Neural cell (in vitro differentiated cells): ENCODE measurements around the gene GNAT3. TPM values are rescaled to one million over a fixed set of nuclear protein-coding genes. Genes with fewer than 3 reads are reported as not detected.

Source experiments
- H2AFZ ChIP-seq: fragments of 200-600, 300-800 bp; sonication (generic), shearing (Covaris generic); 2 replicates; pipeline ENCODE4 v1.6.0; 2014; ENCODE audit warnings: low read depth, mild to moderate bottlenecking, antibody characterized with exemption, low read length, moderate library complexity
- H3F3A ChIP-seq: fragments of 200-600 bp; shearing (Covaris generic); 2 replicates; pipeline ENCODE4 v1.6.1; 2016; ENCODE audit warnings: mild to moderate bottlenecking, moderate library complexity, mixed read lengths, antibody characterized with exemption, low read length; ENCODE audit not compliant: insufficient read depth, poor library complexity, severe bottlenecking
- H3K27ac ChIP-seq: fragments of 200-600, 300-800 bp; sonication (generic), shearing (Covaris generic); 2 replicates; pipeline ENCODE4 v1.5.1; 2014; ENCODE audit warnings: mild to moderate bottlenecking, low read length, moderate library complexity
- H3K27me3 ChIP-seq: fragments of 300-800, 200-600 bp; sonication (generic), shearing (Covaris generic); 2 replicates; pipeline ENCODE4 v1.6.0; 2014; ENCODE audit warnings: mild to moderate bottlenecking, low read depth, low read length, moderate library complexity; ENCODE audit not compliant: insufficient read depth
- H3K36me3 ChIP-seq: fragments of 300-800, 200-600 bp; sonication (generic), shearing (Covaris generic); 2 replicates; pipeline ENCODE4 v1.5.1; 2014; ENCODE audit warnings: mild to moderate bottlenecking, antibody characterized with exemption, low read length, moderate library complexity; ENCODE audit not compliant: insufficient read depth
- H3K4me2 ChIP-seq: fragments of 300-800, 200-600 bp; sonication (generic), shearing (Covaris generic); 2 replicates; pipeline ENCODE4 v1.6.0; 2014; ENCODE audit warnings: mild to moderate bottlenecking, low read length
- H3K4me3 ChIP-seq: fragments of 300-800, 200-600 bp; sonication (generic), shearing (Covaris generic); 2 replicates; pipeline ENCODE4 v1.5.1; 2014; ENCODE audit warnings: mild to moderate bottlenecking, low read length, moderate library complexity
- H3K79me2 ChIP-seq: fragments of 200-600 bp; shearing (Covaris generic); replicated peaks from 2 replicates; pipeline ENCODE4 v1.6.0; 2014; ENCODE audit warnings: mild to moderate bottlenecking, low read length, moderate library complexity; ENCODE audit not compliant: insufficient read depth
- H3K9ac ChIP-seq: fragments of 300-800, 200-600 bp; sonication (generic), shearing (Covaris generic); 2 replicates; pipeline ENCODE4 v1.6.1; 2016; ENCODE audit warnings: mild to moderate bottlenecking, low read length, mixed read lengths
- H3K9me2 ChIP-seq: fragments of 200-600 bp; shearing (Covaris generic); 2 replicates; pipeline ENCODE4 v1.6.1; 2016; ENCODE audit warnings: mild to moderate bottlenecking, low read length, mixed read lengths; ENCODE audit not compliant: insufficient read depth
- H3K9me3 ChIP-seq: fragments of 200-600, 300-800 bp; sonication (generic), shearing (Covaris generic); 2 replicates; pipeline ENCODE4 v1.6.1; 2016; ENCODE audit warnings: mild to moderate bottlenecking, mixed run types, low read length, moderate library complexity, mixed read lengths
- H4K20me1 ChIP-seq: fragments of 200-600 bp; shearing (Covaris generic); 2 replicates; pipeline ENCODE4 v1.6.1; 2016; ENCODE audit warnings: mild to moderate bottlenecking, mixed run types; ENCODE audit not compliant: insufficient read depth
- EP300 ChIP-seq: fragments of 450-650 bp; conservative IDR thresholded peaks from 2 replicates; pipeline ENCODE4 v1.6.1; 2014; ENCODE audit warnings: antibody characterized with exemption, mild to moderate bottlenecking, moderate library complexity; ENCODE audit not compliant: poor library complexity, severe bottlenecking
- EZH2 ChIP-seq: fragments of 200-600, 300-800 bp; shearing (Covaris generic), sonication (generic); IDR thresholded peaks from 2 replicates; pipeline ENCODE4 v1.6.1; 2014; ENCODE audit warnings: antibody characterized with exemption, low read length, borderline replicate concordance, mild to moderate bottlenecking; ENCODE audit not compliant: insufficient read depth, poor library complexity, severe bottlenecking
- MXI1 ChIP-seq: fragments of 450-650 bp; conservative IDR thresholded peaks from 2 replicates; pipeline ENCODE4 v1.6.1; 2014; ENCODE audit warnings: antibody characterized with exemption, mild to moderate bottlenecking; ENCODE audit not compliant: poor library complexity, severe bottlenecking
- POLR2AphosphoS5 ChIP-seq: IDR thresholded peaks from 2 replicates; pipeline ENCODE4 v1.6.1; 2012
- RAD21 ChIP-seq: fragments of 450-650 bp; conservative IDR thresholded peaks from 2 replicates; pipeline ENCODE4 v1.6.1; 2014; ENCODE audit warnings: antibody characterized with exemption, mild to moderate bottlenecking, moderate library complexity
- SMC3 ChIP-seq: fragments of 450-650 bp; conservative IDR thresholded peaks from 2 replicates; pipeline ENCODE4 v1.6.1; 2014; ENCODE audit warnings: antibody characterized with exemption, mild to moderate bottlenecking, moderate library complexity; ENCODE audit not compliant: poor library complexity
- TAF1 ChIP-seq: IDR thresholded peaks from 2 replicates; pipeline ENCODE4 v1.6.1; 2012; ENCODE audit warnings: low read depth
- polyA plus RNA-seq: library from polyadenylated mRNA; depleted of rRNA; stranded (reverse); fragments of >200 nt; gene quantifications from 2 replicates; pipeline ENCODE4 v1.2.3, GENCODE V29; 2014
- TF ChIP-seq, protein P1 (sequence below): fragments of 450-650 bp; IDR thresholded peaks from 2 replicates; pipeline ENCODE4 v1.5.1; 2014; ENCODE audit warnings: antibody characterized with exemption, mild to moderate bottlenecking, moderate library complexity; ENCODE audit not compliant: poor library complexity, severe bottlenecking
- TF ChIP-seq, protein P2 (sequence below): IDR thresholded peaks from 2 replicates; pipeline ENCODE4 v1.6.1; 2012; ENCODE audit warnings: borderline replicate concordance

The GNAT3 gene
- polyA plus RNA-seq, 1 donor from 2014 or later: not detected

DNA sequence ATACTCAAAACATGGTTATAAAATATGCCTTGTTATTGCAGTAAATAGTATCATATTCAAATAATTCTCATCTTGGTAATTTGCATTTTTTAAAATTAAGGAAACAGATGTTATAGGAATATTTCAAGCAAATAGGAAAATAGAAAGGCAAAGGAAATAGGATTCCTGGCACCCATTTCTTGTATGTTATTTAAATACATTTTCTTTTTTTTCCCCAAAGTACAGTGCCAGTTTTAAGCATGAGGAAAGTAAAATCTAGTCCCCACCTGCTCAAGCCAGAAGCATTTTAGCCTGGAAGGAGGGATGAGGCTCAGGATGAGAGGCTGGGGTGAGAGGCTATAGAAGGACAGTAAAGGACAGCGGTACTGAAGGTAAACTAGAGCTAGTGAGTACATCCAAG is 38.1 kb downstream of the GNAT3 start:
- no peaks in the 10 kb centered on the region for H3F3A ChIP-seq
- no peak overlapping the region for H3K4me3 ChIP-seq
- no peaks in the 10 kb centered on the region for H3K79me2 ChIP-seq
- no peak overlapping the region for H3K27ac ChIP-seq
- TF ChIP-seq POLR2AphosphoS5: no peak
- no peak for TF ChIP-seq SMC3
- TF ChIP-seq, protein P1, sequence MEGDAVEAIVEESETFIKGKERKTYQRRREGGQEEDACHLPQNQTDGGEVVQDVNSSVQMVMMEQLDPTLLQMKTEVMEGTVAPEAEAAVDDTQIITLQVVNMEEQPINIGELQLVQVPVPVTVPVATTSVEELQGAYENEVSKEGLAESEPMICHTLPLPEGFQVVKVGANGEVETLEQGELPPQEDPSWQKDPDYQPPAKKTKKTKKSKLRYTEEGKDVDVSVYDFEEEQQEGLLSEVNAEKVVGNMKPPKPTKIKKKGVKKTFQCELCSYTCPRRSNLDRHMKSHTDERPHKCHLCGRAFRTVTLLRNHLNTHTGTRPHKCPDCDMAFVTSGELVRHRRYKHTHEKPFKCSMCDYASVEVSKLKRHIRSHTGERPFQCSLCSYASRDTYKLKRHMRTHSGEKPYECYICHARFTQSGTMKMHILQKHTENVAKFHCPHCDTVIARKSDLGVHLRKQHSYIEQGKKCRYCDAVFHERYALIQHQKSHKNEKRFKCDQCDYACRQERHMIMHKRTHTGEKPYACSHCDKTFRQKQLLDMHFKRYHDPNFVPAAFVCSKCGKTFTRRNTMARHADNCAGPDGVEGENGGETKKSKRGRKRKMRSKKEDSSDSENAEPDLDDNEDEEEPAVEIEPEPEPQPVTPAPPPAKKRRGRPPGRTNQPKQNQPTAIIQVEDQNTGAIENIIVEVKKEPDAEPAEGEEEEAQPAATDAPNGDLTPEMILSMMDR: no peak
- TF ChIP-seq RAD21: no peak
- no peak for TF ChIP-seq TAF1
- no peak for TF ChIP-seq EP300
- H3K4me2 ChIP-seq: no peak overlapping the region
- no peak overlapping the region for H2AFZ ChIP-seq
- no peaks in the 10 kb centered on the region for H3K36me3 ChIP-seq
- no peaks in the 10 kb centered on the region for H3K9me3 ChIP-seq
- no peaks in the 10 kb centered on the region for H4K20me1 ChIP-seq
- H3K9me2 ChIP-seq: no peaks in the 10 kb centered on the region
- no peaks in the 10 kb centered on the region for H3K27me3 ChIP-seq
- no peak overlapping the region for H3K9ac ChIP-seq

DNA sequence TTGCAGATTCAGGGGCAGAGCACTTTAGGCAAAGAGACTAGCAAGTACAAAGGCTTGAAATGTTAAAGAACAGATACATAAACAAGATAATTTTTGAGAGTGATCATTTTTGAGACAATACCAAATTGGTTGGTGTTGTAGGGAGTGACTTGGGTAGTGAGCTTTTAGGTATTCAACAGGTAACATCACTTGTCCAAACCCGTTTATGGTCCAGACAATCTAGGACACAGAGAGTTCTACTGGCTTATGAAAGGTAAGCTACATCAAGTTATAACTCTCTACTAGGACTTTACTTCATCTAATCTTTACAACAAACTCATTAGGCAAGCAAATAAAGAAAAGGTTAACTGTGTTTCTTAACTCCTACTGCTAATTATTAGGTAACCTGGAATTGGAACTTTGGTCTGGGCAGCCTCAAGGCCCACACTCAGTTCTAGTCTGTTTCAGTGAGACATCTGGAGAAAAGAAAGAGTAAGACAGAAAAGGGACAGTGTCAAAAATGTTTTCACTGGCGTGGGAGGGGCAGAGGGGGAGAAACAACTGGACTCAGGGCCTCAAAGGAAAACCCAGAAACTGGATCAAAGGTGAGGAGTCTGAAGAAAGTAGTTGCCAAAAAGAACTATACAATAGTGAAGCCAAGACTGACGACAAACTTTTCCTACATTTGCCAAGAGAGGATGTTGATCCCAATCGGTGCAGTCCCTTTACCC is 39.2 kb downstream of the GNAT3 start:
- no peak for TF ChIP-seq RAD21
- TF ChIP-seq MXI1: no peak
- no peak for TF ChIP-seq TAF1
- TF ChIP-seq EZH2: no peak
- no peak for TF ChIP-seq SMC3
- TF ChIP-seq, protein P2, sequence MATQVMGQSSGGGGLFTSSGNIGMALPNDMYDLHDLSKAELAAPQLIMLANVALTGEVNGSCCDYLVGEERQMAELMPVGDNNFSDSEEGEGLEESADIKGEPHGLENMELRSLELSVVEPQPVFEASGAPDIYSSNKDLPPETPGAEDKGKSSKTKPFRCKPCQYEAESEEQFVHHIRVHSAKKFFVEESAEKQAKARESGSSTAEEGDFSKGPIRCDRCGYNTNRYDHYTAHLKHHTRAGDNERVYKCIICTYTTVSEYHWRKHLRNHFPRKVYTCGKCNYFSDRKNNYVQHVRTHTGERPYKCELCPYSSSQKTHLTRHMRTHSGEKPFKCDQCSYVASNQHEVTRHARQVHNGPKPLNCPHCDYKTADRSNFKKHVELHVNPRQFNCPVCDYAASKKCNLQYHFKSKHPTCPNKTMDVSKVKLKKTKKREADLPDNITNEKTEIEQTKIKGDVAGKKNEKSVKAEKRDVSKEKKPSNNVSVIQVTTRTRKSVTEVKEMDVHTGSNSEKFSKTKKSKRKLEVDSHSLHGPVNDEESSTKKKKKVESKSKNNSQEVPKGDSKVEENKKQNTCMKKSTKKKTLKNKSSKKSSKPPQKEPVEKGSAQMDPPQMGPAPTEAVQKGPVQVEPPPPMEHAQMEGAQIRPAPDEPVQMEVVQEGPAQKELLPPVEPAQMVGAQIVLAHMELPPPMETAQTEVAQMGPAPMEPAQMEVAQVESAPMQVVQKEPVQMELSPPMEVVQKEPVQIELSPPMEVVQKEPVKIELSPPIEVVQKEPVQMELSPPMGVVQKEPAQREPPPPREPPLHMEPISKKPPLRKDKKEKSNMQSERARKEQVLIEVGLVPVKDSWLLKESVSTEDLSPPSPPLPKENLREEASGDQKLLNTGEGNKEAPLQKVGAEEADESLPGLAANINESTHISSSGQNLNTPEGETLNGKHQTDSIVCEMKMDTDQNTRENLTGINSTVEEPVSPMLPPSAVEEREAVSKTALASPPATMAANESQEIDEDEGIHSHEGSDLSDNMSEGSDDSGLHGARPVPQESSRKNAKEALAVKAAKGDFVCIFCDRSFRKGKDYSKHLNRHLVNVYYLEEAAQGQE: no peak
- no peak for TF ChIP-seq EP300
- no peak for TF ChIP-seq POLR2AphosphoS5
- TF ChIP-seq, protein P1: no peak
- no peaks in the 10 kb centered on the region for H3K79me2 ChIP-seq
- no peaks in the 10 kb centered on the region for H3F3A ChIP-seq
- H2AFZ ChIP-seq: no peak overlapping the region
- H3K27ac ChIP-seq: no peak overlapping the region
- H3K9me2 ChIP-seq: no peaks in the 10 kb centered on the region
- no peaks in the 10 kb centered on the region for H3K27me3 ChIP-seq
- no peaks in the 10 kb centered on the region for H3K9me3 ChIP-seq
- no peaks in the 10 kb centered on the region for H3K36me3 ChIP-seq
- no peak overlapping the region for H3K4me3 ChIP-seq
- H4K20me1 ChIP-seq: no peaks in the 10 kb centered on the region
- H3K9ac ChIP-seq: no peak overlapping the region
- no peak overlapping the region for H3K4me2 ChIP-seq
